Heart left ventricle (tissue), 16 donors: Measurements from ENCODE around the gene P4HB. TPM values are rescaled to one million over a fixed set of nuclear protein-coding genes. Genes with fewer than 3 reads are reported as not detected.

Experiments used
- ATAC-seq, 4 donors: fragments of 200-7000 bp; cut with Tn5 transposase; one replicate each; pipeline ENCODE4 v1.9.1; 2020 to 2022; ENCODE audit warnings: moderate library complexity in 4 of 4, mild to moderate bottlenecking in 3 of 4, moderate number of reproducible peaks in 1 of 4
- DNase-seq, 5 donors: peaks; one replicate each; pipeline ENCODE4 v3.0.0-alpha.2; 2020
- H3K27ac ChIP-seq, 12 donors: fragments of 200-600 bp; sonication (generic) in 4 of 12; one replicate each; pipeline versions ENCODE4 v1.5.0 to v1.8.0; 2016 to 2022; ENCODE audit warnings: mild to moderate bottlenecking in 2 of 12
- H3K27me3 ChIP-seq, 9 donors: fragments of 200-600 bp; sonication (generic) in 2 of 9; one replicate each; pipeline versions ENCODE4 v1.5.1 to v1.8.0; 2016 to 2022; ENCODE audit warnings: mild to moderate bottlenecking in 3 of 9
- H3K36me3 ChIP-seq, 9 donors: fragments of 200-600 bp; sonication (generic) in 2 of 9; one replicate each; pipeline versions ENCODE4 v1.5.0 to v1.8.0; 2018 to 2022; ENCODE audit warnings: mild to moderate bottlenecking in 2 of 9
- H3K4me1 ChIP-seq, 12 donors: fragments of 200-600 bp; sonication (generic) in 4 of 12; one replicate each; pipeline versions ENCODE4 v1.5.0 to v1.8.0; 2016 to 2022; ENCODE audit warnings: mild to moderate bottlenecking in 3 of 12
- H3K4me3 ChIP-seq, 12 donors: fragments of 200-600 bp; sonication (generic) in 4 of 12; one replicate each; pipeline versions ENCODE4 v1.5.0 to v1.8.0; 2017 to 2022; ENCODE audit warnings: mild to moderate bottlenecking in 9 of 12, moderate library complexity in 4 of 12
- H3K9me3 ChIP-seq, 12 donors: fragments of 200-600 bp; sonication (generic) in 4 of 12; one replicate each; pipeline versions ENCODE4 v1.5.0 to v1.8.0; 2016 to 2022; ENCODE audit warnings: mild to moderate bottlenecking in 1 of 12
- CTCF ChIP-seq, 12 donors: fragments of 200-600 bp; sonication (generic) in 4 of 12; IDR thresholded peaks; one replicate each; pipeline versions ENCODE4 v1.5.0 to v1.8.0; 2018 to 2022; ENCODE audit warnings: antibody characterized with exemption in 12 of 12, mild to moderate bottlenecking in 5 of 12
- POLR2A ChIP-seq, 2 donors: fragments of 450-650 bp; IDR thresholded peaks; one replicate each; pipeline ENCODE4 v1.6.1; 2017; ENCODE audit warnings: antibody characterized with exemption in 2 of 2, mild to moderate bottlenecking in 2 of 2, moderate library complexity in 2 of 2
- WGBS, 4 donors: extraction: QIAGEN DNeasy Blood & Tissue Kit in 2 of 4; methylation state at CpG; one replicate each; pipeline versions ENCODE4 v1.1.5 to v1.1.7; 2013 to 2018; 5-methylcytosine and 5-hydroxymethylcytosine counted together
- intact Hi-C, 10 donors: fragments of 100-400 bp; cut with DNase I; formaldehyde crosslinking; loops; one replicate each; pipeline versions ENCODE4 v1.11.1 to v1.14.2; 2022
- polyA plus RNA-seq, 2 donors: library from polyadenylated mRNA; stranded (reverse); fragments of 200-250 nt; gene quantifications; one replicate each; pipeline ENCODE4 v1.2.3, GENCODE V29; 2013
- total RNA-seq, 9 donors: library from RNA; depleted of rRNA in 2 of 9; stranded (reverse); fragments of >200 nt in 2 of 9; fragmentation: NEBNext Ultra II Directional in 3 of 9; extraction: Animal tissue kit (Norgen Biotek cat#: 25700) in 3 of 9; gene quantifications; one replicate each; pipeline versions ENCODE4 v1.1.0 to v1.2.4, GENCODE V29; 2016 to 2023
- donor health status: ischemic (EF 13 %, LVEDD 7.1; RV severe dilation, severe dysfunction).
- donor health status: healthy with polysubstance abuse.
- donor health status: DM: no; HTN: yes; CAD: no.
- donor health status: DM: no; HTN: no; CAD: no.
- donor health status: ischemic (EF 25% LVEDD 6.9; RV normal size, moderate dysfunction).
- donor health status: ischemic (EF 25% LVEDD 5.7; RV mildly dilated, moderate dysfunction).
- donor health status: healthy.
- donor health status: DM: yes; HTN: yes; CAD: no.
- donor health status: ischemic (EF 35%, LVEDD 5.7; RV mildly dilated, moderate dysfunction).
- donor health status: nonischemic (EF 11% LVEDD 7.7; RV severe dilation, severe dysfunction).
- donor health status: DM: yes; HTN: yes; CAD: no.
- donor health status: PGD.
- donor health status: ischemic (EF 29% LVEDD 5.4; RV normal size, mild dysfunction).
- donor health status: nonischemic (EF 23%, LVEDD 6.1; RV moderate dilation, normal function).

P4HB gene
- total and polyA plus RNA-seq, 11 donors = 246 to 763 (median 374) TPM

DNA sequence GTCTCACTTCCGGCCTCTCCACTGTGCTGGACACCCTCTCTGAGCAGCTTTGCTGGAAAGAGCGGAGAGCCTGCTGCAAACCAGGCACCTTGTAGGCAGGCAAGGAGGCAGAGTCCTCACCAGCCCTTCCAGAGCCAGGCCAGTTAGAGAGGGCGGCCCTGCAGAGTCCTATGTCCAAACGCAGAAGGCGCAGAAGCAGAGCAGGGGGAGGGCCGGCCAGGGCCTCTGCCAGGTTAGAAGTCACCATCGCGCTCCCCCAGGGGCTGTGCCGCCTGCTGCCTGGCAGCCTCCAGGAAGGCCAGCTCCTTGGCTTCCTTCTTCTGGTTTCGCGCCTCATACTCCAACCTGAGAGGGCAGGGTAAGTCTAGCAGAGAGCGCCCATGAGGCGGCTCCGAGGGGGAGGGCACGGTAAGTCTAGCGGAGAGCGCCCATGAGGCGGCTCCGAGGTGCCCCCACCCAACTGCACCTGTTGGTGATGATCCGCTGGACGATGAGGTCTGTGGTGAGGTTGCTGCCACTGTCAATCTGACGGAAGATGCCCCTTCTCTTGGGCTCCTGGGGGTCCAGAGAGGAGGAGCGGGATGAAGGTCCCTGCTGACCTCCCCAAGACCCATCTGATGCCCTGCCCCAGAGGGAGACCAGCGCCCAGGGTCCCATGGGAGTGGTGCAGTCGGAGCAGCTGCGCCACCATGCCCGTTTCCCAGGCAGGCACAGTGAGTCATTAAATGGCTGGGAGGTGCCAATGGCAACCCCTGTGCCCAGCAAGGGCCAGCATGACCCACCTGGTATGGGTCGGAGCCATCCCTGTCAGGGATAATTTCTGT, 44.5 kb upstream of the P4HB start:
- Histone ChIP-seq H3K9me3 (no peaks in the 10 kb centered on the region), H3K27ac (no peak overlapping the region), H3K36me3 (peaks cover 0 to 53% (median 10%) of the 10 kb centered on the region in 9 donors), H3K27me3 (peaks cover 0 to 19% (median 0%) of the 10 kb centered on the region in 9 donors), H3K4me3 (no peak overlapping the region), H3K4me1 (peaks cover 1 to 20% (median 7%) of the 10 kb centered on the region in 12 donors)
- DNase-seq (peak in 1 of 5 donors; percentile 53), ATAC-seq (no peak)
- TF ChIP-seq CTCF (IDR thresholded peaks at IDR 0.05) (no peak), POLR2A (IDR thresholded peaks at IDR 0.05) (no peak)
- intact Hi-C loops = no loop called here
- 90 to 96% (median 92%) methylated on average over 18 to 28 of the region's 28 CpGs for WGBS, 4 donors

DNA sequence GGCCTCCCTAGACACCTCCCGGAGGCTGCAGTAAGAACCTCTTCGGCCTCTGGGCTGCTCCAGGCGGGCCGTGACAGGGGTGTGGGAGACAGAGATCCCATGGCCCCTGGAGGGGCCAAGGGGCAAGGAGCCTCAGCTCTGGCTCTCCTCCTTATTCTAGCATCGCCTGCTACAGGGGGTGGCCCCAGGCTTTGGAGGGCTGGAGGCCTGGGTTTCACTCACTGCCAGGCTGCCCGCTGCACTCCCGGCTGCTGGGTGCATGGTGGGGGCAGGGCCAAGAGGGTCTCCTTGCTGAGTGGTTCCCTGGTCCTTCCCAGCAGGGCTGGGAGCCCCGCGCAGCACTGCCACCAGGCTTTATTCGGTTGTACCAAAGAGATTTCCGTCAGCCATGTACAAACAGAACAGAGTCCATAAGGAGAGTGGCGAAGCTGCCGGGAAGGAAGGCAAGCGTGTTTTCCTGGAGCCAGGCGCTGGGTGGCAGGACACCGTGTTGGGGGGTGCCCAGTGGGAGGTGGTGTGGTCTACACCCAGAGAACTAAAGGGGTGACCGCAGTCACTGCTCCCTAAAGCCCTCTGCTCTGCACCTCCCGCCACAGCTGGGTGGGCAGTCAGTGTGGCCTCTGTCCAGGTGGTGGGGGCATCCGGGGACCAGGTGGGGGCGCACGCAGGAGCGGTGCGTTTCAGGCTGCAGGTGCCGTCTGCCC, 43.7 kb upstream of the P4HB start:
- Histone ChIP-seq H3K4me1 (peaks cover 0 to 15% (median 7%) of the 10 kb centered on the region in 12 donors), H3K27me3 (peaks cover 0 to 19% (median 0%) of the 10 kb centered on the region in 9 donors), H3K9me3 (no peaks in the 10 kb centered on the region), H3K36me3 (peaks cover 0 to 58% (median 18%) of the 10 kb centered on the region in 9 donors), H3K27ac (no peak overlapping the region), H3K4me3 (no peak overlapping the region)
- 92 to 94% (median 94%) methylated on average over 17 to 24 of the region's 24 CpGs for WGBS, 4 donors
- ATAC-seq = no peak
- intact Hi-C loops = no loop called here
- DNase-seq = peak in 3 of 5 donors; percentile 17 to 33 (median 20)
- TF ChIP-seq POLR2A (IDR thresholded peaks at IDR 0.05) (no peak), CTCF (IDR thresholded peaks at IDR 0.05) (no peak)

GRCh38 chr17:81903415-81903831, 43.1 kb upstream of the P4HB start:
- TF ChIP-seq CTCF (IDR thresholded peaks at IDR 0.05) (no peak), POLR2A (IDR thresholded peaks at IDR 0.05) (no peak)
- no peaks in the 10 kb centered on the region for H3K9me3 ChIP-seq
- H3K27me3 ChIP-seq = peaks cover 0 to 19% (median 0%) of the 10 kb centered on the region in 9 donors
- 93 to 100% (median 95%) methylated on average over 1 to 10 of the region's 10 CpGs for WGBS, 4 donors
- H3K4me3 ChIP-seq = no peak overlapping the region
- peaks cover 0 to 15% (median 7%) of the 10 kb centered on the region in 12 donors for H3K4me1 ChIP-seq
- H3K27ac ChIP-seq = no peak overlapping the region
- intact Hi-C loops = no loop called here
- DNase-seq (peak in 2 of 5 donors; percentile 19 to 40), ATAC-seq (no peak)
- peaks cover 0 to 61% (median 24%) of the 10 kb centered on the region in 9 donors for H3K36me3 ChIP-seq
